Measurements from ENCODE around the gene PTH2. TPM values are rescaled to one million over a fixed set of nuclear protein-coding genes. Genes with fewer than 3 reads are reported as not detected.

Gene PTH2
- total RNA-seq, 1 experiment from 2014 or later: 1.0 TPM

DNA sequence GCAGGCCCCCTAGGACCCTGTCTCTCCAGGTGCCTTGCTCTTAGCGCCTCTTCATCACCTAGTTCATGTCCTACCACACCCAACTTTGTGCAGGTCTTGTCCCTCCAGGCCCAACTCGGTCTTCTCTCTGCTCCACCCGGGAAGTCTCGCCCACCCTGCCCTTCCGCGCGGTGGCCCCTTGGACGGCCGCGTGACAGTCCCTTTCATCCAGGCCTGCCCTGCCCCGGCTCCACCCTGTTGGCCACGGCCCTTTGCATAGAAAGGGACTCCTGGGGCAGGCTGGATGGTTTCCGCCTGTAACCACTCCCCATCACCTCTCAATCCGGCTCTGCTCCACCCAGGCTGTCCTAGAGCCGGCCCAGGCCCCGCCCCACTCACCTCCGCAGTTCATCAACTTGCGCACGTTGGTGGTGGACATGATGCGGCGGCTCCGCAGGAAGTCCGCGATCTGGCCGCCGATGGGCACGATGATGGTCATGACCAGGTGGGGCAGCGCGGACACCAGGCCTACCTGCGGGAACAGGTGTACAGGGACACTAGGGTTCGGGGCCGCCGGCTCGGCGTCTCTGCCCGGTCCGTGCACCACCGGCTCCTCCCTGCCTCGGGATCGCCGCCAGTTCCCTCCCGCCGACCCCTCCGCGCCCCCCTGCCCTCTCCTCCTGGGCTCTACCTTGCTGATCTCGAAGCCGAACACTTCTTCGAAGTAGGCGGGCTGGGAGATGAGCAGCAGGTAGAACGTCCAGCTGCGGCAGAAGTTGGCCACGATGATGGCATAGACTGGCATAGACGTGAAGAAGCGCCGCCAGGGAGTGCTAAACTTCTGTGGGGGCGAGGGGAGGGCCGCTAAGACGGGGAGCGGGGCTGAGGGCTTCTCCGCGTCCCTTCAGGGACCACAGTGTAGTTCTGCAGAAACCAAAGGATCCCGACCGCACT lies 9.2 kb upstream of the PTH2 start (continued):
- TF ChIP-seq, protein P1, sequence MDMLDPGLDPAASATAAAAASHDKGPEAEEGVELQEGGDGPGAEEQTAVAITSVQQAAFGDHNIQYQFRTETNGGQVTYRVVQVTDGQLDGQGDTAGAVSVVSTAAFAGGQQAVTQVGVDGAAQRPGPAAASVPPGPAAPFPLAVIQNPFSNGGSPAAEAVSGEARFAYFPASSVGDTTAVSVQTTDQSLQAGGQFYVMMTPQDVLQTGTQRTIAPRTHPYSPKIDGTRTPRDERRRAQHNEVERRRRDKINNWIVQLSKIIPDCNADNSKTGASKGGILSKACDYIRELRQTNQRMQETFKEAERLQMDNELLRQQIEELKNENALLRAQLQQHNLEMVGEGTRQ (CRISPR knock-in tag; IDR thresholded peaks at IDR 0.05): peak; percentile 36; the same call in 1 of the 2 replicates
- TF ChIP-seq, protein P2, sequence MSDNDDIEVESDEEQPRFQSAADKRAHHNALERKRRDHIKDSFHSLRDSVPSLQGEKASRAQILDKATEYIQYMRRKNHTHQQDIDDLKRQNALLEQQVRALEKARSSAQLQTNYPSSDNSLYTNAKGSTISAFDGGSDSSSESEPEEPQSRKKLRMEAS (CRISPR knock-in tag; IDR thresholded peaks at IDR 0.05): peak; percentile 73
- TF ChIP-seq MYBL2 (CRISPR knock-in tag; IDR thresholded peaks at IDR 0.05) (no peak), OVOL2 (CRISPR knock-in tag; IDR thresholded peaks at IDR 0.05; ENCODE audit: borderline replicate concordance) (no peak), ETV6 (CRISPR knock-in tag; IDR thresholded peaks at IDR 0.05) (peak; percentile 61; the same call in 1 of the 2 replicates), NR2C2 (CRISPR knock-in tag; IDR thresholded peaks at IDR 0.05) (0 out of 2 replicates have a peak, but pooled peaks have one; percentile 11), ZNF416 (CRISPR knock-in tag; IDR thresholded peaks at IDR 0.05) (no peak), SMAD4 (CRISPR knock-in tag; IDR thresholded peaks at IDR 0.05) (no peak), ZNF263 (CRISPR knock-in tag; IDR thresholded peaks at IDR 0.05; ENCODE audit: low read depth) (no peak)
- TF ChIP-seq, protein P3, sequence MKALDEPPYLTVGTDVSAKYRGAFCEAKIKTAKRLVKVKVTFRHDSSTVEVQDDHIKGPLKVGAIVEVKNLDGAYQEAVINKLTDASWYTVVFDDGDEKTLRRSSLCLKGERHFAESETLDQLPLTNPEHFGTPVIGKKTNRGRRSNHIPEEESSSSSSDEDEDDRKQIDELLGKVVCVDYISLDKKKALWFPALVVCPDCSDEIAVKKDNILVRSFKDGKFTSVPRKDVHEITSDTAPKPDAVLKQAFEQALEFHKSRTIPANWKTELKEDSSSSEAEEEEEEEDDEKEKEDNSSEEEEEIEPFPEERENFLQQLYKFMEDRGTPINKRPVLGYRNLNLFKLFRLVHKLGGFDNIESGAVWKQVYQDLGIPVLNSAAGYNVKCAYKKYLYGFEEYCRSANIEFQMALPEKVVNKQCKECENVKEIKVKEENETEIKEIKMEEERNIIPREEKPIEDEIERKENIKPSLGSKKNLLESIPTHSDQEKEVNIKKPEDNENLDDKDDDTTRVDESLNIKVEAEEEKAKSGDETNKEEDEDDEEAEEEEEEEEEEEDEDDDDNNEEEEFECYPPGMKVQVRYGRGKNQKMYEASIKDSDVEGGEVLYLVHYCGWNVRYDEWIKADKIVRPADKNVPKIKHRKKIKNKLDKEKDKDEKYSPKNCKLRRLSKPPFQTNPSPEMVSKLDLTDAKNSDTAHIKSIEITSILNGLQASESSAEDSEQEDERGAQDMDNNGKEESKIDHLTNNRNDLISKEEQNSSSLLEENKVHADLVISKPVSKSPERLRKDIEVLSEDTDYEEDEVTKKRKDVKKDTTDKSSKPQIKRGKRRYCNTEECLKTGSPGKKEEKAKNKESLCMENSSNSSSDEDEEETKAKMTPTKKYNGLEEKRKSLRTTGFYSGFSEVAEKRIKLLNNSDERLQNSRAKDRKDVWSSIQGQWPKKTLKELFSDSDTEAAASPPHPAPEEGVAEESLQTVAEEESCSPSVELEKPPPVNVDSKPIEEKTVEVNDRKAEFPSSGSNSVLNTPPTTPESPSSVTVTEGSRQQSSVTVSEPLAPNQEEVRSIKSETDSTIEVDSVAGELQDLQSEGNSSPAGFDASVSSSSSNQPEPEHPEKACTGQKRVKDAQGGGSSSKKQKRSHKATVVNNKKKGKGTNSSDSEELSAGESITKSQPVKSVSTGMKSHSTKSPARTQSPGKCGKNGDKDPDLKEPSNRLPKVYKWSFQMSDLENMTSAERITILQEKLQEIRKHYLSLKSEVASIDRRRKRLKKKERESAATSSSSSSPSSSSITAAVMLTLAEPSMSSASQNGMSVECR (CRISPR knock-in tag; IDR thresholded peaks at IDR 0.05; ENCODE audit: borderline replicate concordance): no peak
- TF ChIP-seq, protein P4, sequence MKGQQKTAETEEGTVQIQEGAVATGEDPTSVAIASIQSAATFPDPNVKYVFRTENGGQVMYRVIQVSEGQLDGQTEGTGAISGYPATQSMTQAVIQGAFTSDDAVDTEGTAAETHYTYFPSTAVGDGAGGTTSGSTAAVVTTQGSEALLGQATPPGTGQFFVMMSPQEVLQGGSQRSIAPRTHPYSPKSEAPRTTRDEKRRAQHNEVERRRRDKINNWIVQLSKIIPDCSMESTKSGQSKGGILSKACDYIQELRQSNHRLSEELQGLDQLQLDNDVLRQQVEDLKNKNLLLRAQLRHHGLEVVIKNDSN (CRISPR knock-in tag; IDR thresholded peaks at IDR 0.05): peak; percentile 28; the same call in 1 of the 2 replicates
- TF ChIP-seq, protein P5, sequence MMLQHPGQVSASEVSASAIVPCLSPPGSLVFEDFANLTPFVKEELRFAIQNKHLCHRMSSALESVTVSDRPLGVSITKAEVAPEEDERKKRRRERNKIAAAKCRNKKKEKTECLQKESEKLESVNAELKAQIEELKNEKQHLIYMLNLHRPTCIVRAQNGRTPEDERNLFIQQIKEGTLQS (CRISPR knock-in tag; conservative IDR thresholded peaks at IDR 0.05): no peak
- TF ChIP-seq, protein P6, sequence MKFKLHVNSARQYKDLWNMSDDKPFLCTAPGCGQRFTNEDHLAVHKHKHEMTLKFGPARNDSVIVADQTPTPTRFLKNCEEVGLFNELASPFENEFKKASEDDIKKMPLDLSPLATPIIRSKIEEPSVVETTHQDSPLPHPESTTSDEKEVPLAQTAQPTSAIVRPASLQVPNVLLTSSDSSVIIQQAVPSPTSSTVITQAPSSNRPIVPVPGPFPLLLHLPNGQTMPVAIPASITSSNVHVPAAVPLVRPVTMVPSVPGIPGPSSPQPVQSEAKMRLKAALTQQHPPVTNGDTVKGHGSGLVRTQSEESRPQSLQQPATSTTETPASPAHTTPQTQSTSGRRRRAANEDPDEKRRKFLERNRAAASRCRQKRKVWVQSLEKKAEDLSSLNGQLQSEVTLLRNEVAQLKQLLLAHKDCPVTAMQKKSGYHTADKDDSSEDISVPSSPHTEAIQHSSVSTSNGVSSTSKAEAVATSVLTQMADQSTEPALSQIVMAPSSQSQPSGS (CRISPR knock-in tag; IDR thresholded peaks at IDR 0.05; ENCODE audit: borderline replicate concordance, low read depth): no peak
- TF ChIP-seq, protein P7, sequence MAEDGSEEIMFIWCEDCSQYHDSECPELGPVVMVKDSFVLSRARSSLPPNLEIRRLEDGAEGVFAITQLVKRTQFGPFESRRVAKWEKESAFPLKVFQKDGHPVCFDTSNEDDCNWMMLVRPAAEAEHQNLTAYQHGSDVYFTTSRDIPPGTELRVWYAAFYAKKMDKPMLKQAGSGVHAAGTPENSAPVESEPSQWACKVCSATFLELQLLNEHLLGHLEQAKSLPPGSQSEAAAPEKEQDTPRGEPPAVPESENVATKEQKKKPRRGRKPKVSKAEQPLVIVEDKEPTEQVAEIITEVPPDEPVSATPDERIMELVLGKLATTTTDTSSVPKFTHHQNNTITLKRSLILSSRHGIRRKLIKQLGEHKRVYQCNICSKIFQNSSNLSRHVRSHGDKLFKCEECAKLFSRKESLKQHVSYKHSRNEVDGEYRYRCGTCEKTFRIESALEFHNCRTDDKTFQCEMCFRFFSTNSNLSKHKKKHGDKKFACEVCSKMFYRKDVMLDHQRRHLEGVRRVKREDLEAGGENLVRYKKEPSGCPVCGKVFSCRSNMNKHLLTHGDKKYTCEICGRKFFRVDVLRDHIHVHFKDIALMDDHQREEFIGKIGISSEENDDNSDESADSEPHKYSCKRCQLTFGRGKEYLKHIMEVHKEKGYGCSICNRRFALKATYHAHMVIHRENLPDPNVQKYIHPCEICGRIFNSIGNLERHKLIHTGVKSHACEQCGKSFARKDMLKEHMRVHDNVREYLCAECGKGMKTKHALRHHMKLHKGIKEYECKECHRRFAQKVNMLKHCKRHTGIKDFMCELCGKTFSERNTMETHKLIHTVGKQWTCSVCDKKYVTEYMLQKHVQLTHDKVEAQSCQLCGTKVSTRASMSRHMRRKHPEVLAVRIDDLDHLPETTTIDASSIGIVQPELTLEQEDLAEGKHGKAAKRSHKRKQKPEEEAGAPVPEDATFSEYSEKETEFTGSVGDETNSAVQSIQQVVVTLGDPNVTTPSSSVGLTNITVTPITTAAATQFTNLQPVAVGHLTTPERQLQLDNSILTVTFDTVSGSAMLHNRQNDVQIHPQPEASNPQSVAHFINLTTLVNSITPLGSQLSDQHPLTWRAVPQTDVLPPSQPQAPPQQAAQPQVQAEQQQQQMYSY (CRISPR knock-in tag; IDR thresholded peaks at IDR 0.05): 0 out of 2 replicates have a peak, but pooled peaks have one; percentile 11
